ENCODE results near the gene NRCAM. TPM values are rescaled to one million over a fixed set of nuclear protein-coding genes. Genes with fewer than 3 reads are reported as not detected.

Gene NRCAM
- total and polyA plus RNA-seq, 2 of the 13 experiments (the other 11 are each of a cell fraction or from before 2014, with no cell fraction given) = 0.31 to 0.33 TPM

- no peak for TF ChIP-seq KIAA2018 (CRISPR knock-in tag; IDR thresholded peaks at IDR 0.05; ENCODE audit: borderline replicate concordance)
- no peak for TF ChIP-seq DDIT3 (CRISPR knock-in tag; IDR thresholded peaks at IDR 0.05)
- peak; percentile 82; the same call in 1 of the 2 replicates for TF ChIP-seq ZNF205 (CRISPR knock-in tag; IDR thresholded peaks at IDR 0.05)
- no peak for TF ChIP-seq SMYD3 (CRISPR knock-in tag; IDR thresholded peaks at IDR 0.05)
- TF ChIP-seq EP300 (IDR thresholded peaks at IDR 0.05; ENCODE audit: low read depth in 2 of 2, low read length in 2 of 2) = peak; percentile 55 to 78; a peak in 3 of 4 replicates
- peak; percentile 84 for TF ChIP-seq EP300 (CRISPR knock-in tag; IDR thresholded peaks at IDR 0.05; ENCODE audit: borderline replicate concordance)
- no peak; the same call in 1 of the 2 replicates for TF ChIP-seq RNF2 (conservative IDR thresholded peaks at IDR 0.05; ENCODE audit: low read depth)
- TF ChIP-seq BCLAF1 (IDR thresholded peaks at IDR 0.05) = no peak
- TF ChIP-seq ZBTB20 (CRISPR knock-in tag; IDR thresholded peaks at IDR 0.05; ENCODE audit: borderline replicate concordance, low read depth) = peak; percentile 42; the same call in 1 of the 2 replicates
- TF ChIP-seq TP53 (CRISPR knock-in tag; conservative IDR thresholded peaks at IDR 0.05) = no peak
- TF ChIP-seq ZNF143 (CRISPR knock-in tag; IDR thresholded peaks at IDR 0.05) = no peak
- peak; percentile 34; the same call in 1 of the 2 replicates for TF ChIP-seq ZNF646 (CRISPR knock-in tag; IDR thresholded peaks at IDR 0.05)
Observed at GRCh38 chr7:108358553-108358952, 97.7 kb downstream of the NRCAM start (continued).

Data from HepG2 (cell line).